Mammary epithelial cell (primary cell): ENCODE results near the gene TCP11L2.

ENCODE experiments used
- EZH2 ChIP-seq: IDR thresholded peaks from 2 replicates; pipeline ENCODE4 v1.6.1; 2012; ENCODE audit warnings: low read length, inconsistent platforms, borderline replicate concordance
- TF ChIP-seq, protein P1 (sequence below), 2 donors: IDR thresholded peaks in 1 of 2; conservative IDR thresholded peaks in 1 of 2; 2 replicates each; pipeline ENCODE4 v1.5.1; 2011 to 2012; ENCODE audit warnings: inconsistent platforms in 2 of 2, low read length in 2 of 2, mild to moderate bottlenecking in 2 of 2, control low read depth in 1 of 2, low read depth in 1 of 2; ENCODE audit not compliant: insufficient read depth in 1 of 2; ENCODE audit errors: extremely low read depth in 1 of 2

DNA sequence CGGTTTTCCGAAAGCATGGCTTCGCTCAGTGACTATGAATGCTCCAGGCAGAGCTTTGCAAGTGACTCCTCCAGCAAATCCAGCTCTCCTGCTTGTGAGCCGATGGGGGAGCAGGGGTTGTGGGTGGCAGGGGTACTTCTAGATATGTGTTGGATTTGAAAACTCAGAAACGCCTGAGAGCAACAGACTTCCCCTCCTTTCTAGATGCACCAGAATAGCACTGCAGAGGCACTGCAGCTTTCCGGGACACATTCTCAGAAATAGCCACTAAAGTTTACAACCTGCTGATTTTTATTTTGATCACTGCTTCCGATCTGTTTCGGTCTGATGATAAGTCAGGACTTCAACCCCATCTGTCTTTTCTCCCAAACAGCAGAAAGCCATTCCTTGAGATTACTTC, 8.6 kb downstream of the TCP11L2 start:
- TF ChIP-seq, protein P1, sequence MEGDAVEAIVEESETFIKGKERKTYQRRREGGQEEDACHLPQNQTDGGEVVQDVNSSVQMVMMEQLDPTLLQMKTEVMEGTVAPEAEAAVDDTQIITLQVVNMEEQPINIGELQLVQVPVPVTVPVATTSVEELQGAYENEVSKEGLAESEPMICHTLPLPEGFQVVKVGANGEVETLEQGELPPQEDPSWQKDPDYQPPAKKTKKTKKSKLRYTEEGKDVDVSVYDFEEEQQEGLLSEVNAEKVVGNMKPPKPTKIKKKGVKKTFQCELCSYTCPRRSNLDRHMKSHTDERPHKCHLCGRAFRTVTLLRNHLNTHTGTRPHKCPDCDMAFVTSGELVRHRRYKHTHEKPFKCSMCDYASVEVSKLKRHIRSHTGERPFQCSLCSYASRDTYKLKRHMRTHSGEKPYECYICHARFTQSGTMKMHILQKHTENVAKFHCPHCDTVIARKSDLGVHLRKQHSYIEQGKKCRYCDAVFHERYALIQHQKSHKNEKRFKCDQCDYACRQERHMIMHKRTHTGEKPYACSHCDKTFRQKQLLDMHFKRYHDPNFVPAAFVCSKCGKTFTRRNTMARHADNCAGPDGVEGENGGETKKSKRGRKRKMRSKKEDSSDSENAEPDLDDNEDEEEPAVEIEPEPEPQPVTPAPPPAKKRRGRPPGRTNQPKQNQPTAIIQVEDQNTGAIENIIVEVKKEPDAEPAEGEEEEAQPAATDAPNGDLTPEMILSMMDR (conservative IDR thresholded peaks at IDR 0.05 in 1 of 2, IDR thresholded peaks at IDR 0.05 in 1 of 2; ENCODE audit: extremely low read depth in 1 of 2, insufficient read depth in 1 of 2, low read depth in 1 of 2, low read length in 2 of 2) = no peak
- no peak for TF ChIP-seq EZH2
